ENCODE data around the gene INAVA.
"Not testable (repeated sequence)": the region's sequence is repeated elsewhere in the genome, so short reads cannot be mapped to it uniquely, and the experiment has no call there.

The INAVA gene

GRCh38 chr1:200923601-200924000 is 28.9 kb downstream of the INAVA start:
- no peak for DNase-seq

DNA sequence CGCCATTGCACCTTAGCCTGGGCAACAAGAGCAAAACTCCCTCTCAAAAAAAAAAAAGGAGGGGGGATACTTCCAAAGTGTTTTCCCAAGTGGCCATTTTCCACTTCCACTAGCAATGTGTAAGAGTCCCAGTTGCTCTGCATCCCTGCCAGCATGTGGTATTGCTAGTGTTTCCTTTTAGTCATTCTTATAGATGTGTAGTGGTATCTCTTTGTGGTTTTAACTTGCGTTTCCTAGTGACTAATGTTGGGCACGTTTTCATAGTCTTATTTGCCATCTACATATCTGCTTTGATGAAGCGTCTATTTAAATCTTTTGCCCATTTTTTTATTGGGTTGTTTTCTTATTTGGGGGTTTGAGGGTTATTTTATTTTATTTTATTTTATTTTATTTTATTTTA is 31.1 kb downstream of the INAVA start:
- no peak for DNase-seq

DNA sequence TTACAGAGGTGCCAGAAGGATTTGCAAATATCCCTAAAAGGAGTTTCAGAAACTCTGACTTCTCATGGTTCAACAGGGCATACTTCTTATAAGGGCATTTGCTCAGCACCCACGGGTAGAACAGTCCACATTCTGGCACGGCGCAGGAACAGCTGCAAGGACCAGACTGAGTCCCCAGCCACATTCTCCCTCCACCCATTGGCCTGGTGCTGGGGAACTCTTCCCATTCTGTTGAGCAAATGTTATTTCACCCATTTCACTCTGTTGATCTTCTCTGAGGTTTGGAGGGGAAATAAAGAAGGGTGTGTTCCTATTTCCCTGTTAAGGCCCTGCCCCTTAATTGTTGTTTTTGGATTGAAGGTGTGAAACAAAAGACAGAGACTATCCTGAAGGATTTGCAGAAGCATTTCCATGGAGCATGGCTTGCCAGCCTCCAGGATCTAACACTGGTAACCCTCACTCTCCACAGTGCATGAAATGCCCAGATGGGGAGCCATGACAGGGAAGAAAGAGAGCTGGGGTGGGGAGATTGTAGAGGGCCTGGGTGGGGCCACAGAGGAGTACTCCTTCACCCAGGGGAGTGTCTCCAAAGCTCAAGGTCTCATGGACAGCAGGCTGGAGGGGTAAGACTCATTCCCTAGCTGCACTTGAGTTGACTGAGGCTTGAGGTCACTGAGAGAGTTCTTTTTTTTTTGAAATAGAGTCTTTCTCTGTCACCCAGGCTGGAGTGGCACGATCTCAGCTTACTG is 35.0 kb downstream of the INAVA start:
- DNase-seq: no peak

DNA sequence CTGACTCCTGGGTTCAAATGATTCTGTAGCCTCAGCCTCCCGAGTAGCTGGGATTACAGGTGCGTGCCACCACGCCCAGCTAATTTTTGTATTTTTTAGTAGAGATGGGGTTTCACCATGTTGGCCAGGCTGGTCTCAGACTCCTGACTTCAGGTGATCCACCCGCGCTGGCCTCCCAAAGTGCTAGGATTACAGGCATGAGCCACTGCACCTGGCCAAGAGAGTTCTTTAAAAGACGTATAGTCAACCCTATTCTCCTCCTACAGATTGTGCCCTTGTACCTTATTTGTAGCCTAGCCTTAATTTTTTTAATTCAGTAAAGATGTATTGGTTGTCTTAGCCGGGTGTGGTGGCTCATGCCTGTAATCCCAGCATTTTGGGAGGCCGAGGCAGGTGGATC is 35.6 kb downstream of the INAVA start:
- DNase-seq: not testable (repeated sequence)

GRCh38 chr1:200931776-200932175 is 37.1 kb downstream of the INAVA start:
- no peak for DNase-seq

GRCh38 chr1:200934676-200935245 is 40.1 kb downstream of the INAVA start:
- no peak for DNase-seq

DNA sequence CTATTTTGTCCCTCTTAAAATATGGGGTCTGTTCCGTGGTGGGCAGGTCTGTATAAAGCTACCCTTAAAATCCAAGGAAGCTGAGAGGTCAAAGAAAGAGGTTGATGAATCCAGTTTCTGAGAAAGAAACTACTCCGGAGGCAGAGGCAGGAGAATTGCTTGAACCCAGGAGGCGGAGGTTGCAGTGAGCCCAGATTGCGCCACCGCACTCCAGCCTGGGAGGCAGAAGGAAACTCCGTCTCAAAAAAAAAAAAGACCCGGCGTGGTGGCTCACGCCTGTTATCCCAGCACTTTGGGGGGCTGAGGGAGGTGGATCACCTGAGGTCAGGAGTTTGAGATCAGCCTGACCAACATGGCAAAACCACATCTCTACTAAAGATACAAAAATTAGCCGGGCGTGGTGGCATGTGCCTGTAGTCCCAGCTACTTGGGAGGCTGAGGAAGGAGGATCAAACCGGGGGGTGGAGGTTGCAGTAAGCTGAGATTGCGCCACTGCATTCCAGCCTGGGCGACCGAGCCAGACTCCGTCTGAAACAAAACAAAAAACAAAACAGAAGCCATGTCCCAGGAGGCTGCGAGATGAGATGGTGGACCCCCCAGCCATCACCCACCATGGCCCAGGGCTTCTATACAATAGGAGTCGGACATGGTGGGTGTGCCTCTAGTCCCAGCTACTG is 40.7 kb downstream of the INAVA start:
- DNase-seq: not testable (repeated sequence)

GRCh38 chr1:200938955-200939354 is 44.3 kb downstream of the INAVA start:
- no peak for DNase-seq

- no peak for DNase-seq
These were observed 50.4 kb downstream of the INAVA start for GRCh38 chr1:200945111-200945510.

- DNase-seq: no peak
These were observed 52.4 kb downstream of the INAVA start for GRCh38 chr1:200947059-200947566.

DNA sequence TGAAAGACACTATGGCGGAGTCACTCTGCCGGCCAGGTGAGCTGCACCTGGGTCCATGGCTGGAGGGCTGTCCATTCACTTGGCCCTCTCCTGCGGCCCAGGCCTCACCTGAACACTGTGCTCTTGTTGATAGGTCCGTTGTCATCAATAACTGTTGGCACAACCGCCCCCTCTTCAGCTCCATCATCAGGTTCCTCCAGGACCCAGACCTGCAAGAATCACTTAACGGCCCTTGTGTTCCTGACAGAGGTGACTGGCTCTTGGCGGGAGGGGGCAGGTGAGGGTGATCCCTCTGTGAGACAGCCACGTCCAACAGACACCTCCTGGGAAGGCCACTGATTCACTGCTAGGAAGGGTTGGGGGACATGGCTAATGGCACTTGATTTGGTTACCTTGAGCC is 54.9 kb downstream of the INAVA start:
- DNase-seq: no peak

- DNase-seq: no peak
These were observed 56.3 kb downstream of the INAVA start for GRCh38 chr1:200951016-200951415.

DNA sequence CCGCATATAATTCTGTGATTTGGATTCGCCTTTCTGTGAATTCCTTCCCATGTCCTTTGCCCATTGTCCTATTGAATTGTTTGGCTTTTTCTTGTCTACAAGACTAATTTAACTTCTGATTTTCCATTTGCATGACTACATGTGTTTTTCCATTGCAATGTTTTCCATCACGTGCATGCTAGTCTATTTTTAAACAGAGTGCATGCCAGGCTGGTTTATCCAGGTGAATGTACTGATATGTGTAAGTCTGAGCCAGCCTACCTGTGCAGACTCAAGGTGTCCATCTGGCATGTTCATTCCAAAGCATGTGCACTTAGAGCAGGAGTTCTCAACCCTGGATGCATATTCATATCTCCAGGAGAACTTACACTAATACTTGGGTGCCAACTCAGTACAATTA is 59.7 kb downstream of the INAVA start:
- no peak for DNase-seq

- DNase-seq: no peak
These were observed 63.9 kb downstream of the INAVA start for GRCh38 chr1:200958597-200958996.

DNA sequence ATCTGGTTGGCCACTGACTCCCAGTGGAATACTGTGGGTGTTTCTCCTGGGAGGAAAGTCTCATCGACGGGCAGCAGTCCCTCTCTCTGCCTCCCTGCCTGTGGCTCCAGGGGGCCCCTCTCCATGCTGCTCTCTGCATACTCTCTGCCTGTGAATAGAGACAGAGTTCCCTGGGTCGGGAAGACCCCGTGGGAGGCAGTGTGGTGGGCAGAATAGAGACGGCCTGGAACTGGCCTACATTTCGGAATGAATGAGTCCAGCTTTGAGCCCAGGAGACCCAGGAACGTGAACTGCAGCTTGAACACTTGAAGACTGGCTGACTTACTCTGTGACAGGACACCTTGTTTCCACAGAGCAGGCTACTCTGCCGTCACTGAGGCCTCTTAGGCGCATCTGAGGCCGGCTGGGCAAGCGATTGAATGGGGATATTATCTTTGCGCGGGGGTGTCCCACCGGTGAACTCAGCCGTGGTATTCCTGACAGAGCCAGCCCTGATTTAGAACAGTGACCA is 64.8 kb downstream of the INAVA start:
- no peak for DNase-seq

DNA sequence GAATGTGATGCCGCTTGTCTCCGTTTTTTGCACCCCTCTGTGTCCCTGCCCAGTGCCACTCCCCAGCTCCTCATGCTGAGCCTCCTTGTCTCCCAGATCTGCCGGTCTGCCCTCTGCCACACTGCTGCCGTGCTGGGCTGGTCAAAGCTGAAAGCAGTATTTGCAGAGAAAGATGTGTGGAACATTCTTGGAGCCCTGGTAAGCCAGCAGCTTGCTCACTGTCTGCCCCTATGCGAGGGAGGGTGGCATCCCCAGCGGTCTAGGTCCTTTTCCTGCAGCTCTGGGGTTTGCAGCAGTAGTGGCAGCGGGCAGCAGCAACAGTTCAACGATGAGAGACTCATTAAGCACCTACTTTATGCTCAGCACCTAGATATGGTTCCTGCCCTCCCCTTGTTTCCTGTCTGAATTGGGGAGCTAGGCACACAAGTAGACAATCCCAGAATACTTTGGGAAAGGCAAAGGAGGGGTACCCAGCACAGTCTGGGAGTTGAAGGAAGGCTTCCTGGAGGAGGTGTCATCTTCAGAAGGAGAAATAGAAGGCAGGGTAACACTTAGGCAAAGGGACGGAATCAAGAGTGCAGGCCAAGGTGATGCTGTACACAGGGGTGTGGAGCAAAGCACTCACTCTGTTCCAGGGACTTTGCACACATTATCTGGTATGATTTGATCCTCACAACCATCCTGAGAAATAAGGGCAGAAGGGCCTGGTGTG is 65.7 kb downstream of the INAVA start:
- DNase-seq: no peak

DNA sequence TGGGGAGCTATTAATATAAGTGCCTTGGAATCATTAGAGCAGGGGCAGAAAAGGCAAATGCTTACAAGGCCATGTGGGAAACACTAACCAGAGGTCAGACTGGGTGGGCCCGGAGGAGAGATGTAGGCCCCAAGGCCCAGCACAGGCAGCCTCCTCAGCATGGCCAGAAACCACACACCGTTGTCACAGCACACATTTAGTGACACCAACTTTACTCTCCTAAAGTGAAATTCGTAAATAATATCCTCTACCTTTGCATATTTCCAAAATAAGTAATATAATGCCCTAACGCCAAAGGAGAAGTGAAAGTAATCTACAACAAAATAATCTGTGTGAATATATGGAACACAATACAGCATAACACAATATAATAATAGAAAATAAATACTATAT is 66.2 kb downstream of the INAVA start:
- no peak for DNase-seq

- DNase-seq: not testable (repeated sequence)
These were observed 67.5 kb downstream of the INAVA start for GRCh38 chr1:200962151-200962550.

- DNase-seq: no peak
These were observed 67.9 kb downstream of the INAVA start for GRCh38 chr1:200962631-200963030.

- no peak for DNase-seq
These were observed 68.4 kb downstream of the INAVA start for GRCh38 chr1:200963076-200963475.

- DNase-seq: not testable (repeated sequence)
These were observed 69.2 kb downstream of the INAVA start for GRCh38 chr1:200963888-200964287.
